SU-DHL-6 (cell line): ENCODE measurements around the gene CD47.

Experiments used
- H2AFZ ChIP-seq: fragments of 200-600 bp; sonication (generic); 2 replicates; pipeline ENCODE4 v1.6.1; 2014; ENCODE audit warnings: low read depth, mild to moderate bottlenecking, moderate library complexity, mixed read lengths, antibody characterized with exemption, low read length; ENCODE audit not compliant: severe bottlenecking
- H3F3A ChIP-seq: fragments of 200-600 bp; shearing (Covaris generic); 2 replicates; pipeline ENCODE4 v1.6.0; 2016; ENCODE audit warnings: antibody characterized with exemption, mild to moderate bottlenecking; ENCODE audit not compliant: insufficient read depth
- H3K27ac ChIP-seq: fragments of 200-600 bp; sonication (generic); 2 replicates; pipeline ENCODE4 v1.5.1; 2016; ENCODE audit warnings: low read depth, mild to moderate bottlenecking, low read length, moderate library complexity, mixed read lengths
- H3K27me3 ChIP-seq: fragments of 200-600 bp; sonication (generic), shearing (Covaris generic); 2 replicates; pipeline ENCODE4 v1.6.0; 2014; ENCODE audit warnings: mild to moderate bottlenecking, low read length
- H3K36me3 ChIP-seq: fragments of 200-600 bp; sonication (generic); 2 replicates; pipeline ENCODE4 v1.6.1; 2014; ENCODE audit warnings: mild to moderate bottlenecking, low read length, mixed read lengths
- H3K4me2 ChIP-seq: fragments of 300-600, 200-600 bp; shearing (Covaris generic), sonication (generic); 2 replicates; pipeline ENCODE4 v1.6.0; 2014; ENCODE audit warnings: low read length, low read depth, mild to moderate bottlenecking; ENCODE audit not compliant: poor library complexity, severe bottlenecking
- H3K4me3 ChIP-seq: fragments of 200-600 bp; sonication (generic); 2 replicates; pipeline ENCODE4 v1.5.1; 2014; ENCODE audit warnings: antibody characterized with exemption, low read length, mild to moderate bottlenecking, mixed read lengths; ENCODE audit not compliant: insufficient read depth, poor library complexity, severe bottlenecking
- H3K79me2 ChIP-seq: fragments of 200-600 bp; sonication (generic); 2 replicates; pipeline ENCODE4 v1.6.1; 2014; ENCODE audit warnings: mild to moderate bottlenecking, low read length, moderate library complexity; ENCODE audit not compliant: insufficient read depth
- H3K9ac ChIP-seq: fragments of 200-600 bp; sonication (generic); 2 replicates; pipeline ENCODE4 v1.7.0; 2014; ENCODE audit warnings: mild to moderate bottlenecking, low read length
- H3K9me2 ChIP-seq: fragments of 200-600 bp; sonication (generic); replicated peaks from 2 replicates; pipeline ENCODE4 v1.6.1; 2014; ENCODE audit warnings: low read length; ENCODE audit not compliant: insufficient read depth
- H3K9me3 ChIP-seq: fragments of 200-600 bp; sonication (generic); 2 replicates; pipeline ENCODE4 v1.6.1; 2014; ENCODE audit warnings: low read length, mixed read lengths; ENCODE audit not compliant: insufficient read depth
- H4K20me1 ChIP-seq: fragments of 200-600 bp; sonication (generic); 2 replicates; pipeline ENCODE4 v1.6.1; 2014; ENCODE audit warnings: low read depth, mild to moderate bottlenecking, antibody characterized with exemption, low read length, moderate library complexity, mixed read lengths
- CTCF ChIP-seq: fragments of 200-600 bp; sonication (generic); IDR thresholded peaks from one replicate; pipeline ENCODE4 v1.5.1; 2017; ENCODE audit warnings: antibody characterized with exemption, mild to moderate bottlenecking, low read length, moderate library complexity; ENCODE audit not compliant: insufficient read depth, poor library complexity, severe bottlenecking
- EZH2phosphoT487 ChIP-seq: fragments of 200-600 bp; sonication (generic), shearing (Covaris generic); conservative IDR thresholded peaks from 2 replicates; pipeline ENCODE4 v1.6.1; 2018; ENCODE audit warnings: mild to moderate bottlenecking, antibody characterized with exemption, low read length, moderate library complexity, mixed read lengths

CD47 gene

DNA sequence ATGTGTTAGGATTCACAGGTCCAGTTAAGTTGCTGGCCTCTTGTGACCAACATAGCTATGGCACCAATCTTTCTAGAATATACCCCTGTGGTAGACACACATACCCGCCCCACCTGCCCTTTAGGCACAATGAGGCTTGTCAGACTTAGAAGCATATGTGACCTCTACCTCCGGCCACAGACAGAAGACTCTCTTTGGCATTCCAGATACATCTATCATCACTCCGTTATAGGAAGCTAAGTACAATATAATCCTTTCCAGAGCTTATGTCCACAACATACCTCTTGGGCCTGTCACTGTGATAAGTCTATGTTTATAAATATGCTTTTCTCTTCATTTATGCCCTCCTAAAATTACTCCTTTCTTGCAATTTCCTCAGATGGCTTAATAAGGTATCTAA lies 39.8 kb downstream of the CD47 start:
- Histone ChIP-seq H3K36me3 (peaks cover 36% of the 10 kb centered on the region), H3K9me2 (no peaks in the 10 kb centered on the region), H2AFZ (no peak overlapping the region), H3F3A (0 out of 2 replicates have a peak, but pooled peaks cover 4% of the 10 kb centered on the region), H3K79me2 (0 out of 2 replicates have a peak, but pooled peaks cover 5% of the 10 kb centered on the region), H3K27me3 (no peaks in the 10 kb centered on the region), H3K4me3 (no peak overlapping the region), H4K20me1 (peaks cover 3% of the 10 kb centered on the region; the same call in 1 of the 2 replicates), H3K9ac (no peak overlapping the region), H3K27ac (no peak overlapping the region), H3K4me2 (no peak overlapping the region), H3K9me3 (no peaks in the 10 kb centered on the region)
- TF ChIP-seq EZH2phosphoT487: no peak
- no peak for TF ChIP-seq CTCF

DNA sequence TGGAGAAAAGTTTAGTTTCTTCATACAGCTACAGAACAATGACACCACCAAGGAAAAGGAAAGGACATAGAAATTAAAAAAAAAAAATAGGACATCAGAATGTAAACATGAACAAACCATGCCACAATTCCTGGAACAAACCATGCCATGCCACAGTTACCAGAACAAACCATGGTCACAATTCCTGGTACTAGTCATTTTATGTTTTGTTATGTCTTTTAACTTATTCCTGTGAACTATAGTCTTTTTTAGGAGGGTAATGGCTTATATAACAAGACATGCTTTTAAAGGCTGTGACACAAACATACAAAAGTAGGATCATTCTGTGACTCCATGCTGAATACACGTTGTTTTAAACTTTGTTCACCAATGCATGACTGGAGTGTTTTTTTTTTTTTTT lies 42.8 kb downstream of the CD47 start:
- H3K27me3 ChIP-seq: no peaks in the 10 kb centered on the region

DNA sequence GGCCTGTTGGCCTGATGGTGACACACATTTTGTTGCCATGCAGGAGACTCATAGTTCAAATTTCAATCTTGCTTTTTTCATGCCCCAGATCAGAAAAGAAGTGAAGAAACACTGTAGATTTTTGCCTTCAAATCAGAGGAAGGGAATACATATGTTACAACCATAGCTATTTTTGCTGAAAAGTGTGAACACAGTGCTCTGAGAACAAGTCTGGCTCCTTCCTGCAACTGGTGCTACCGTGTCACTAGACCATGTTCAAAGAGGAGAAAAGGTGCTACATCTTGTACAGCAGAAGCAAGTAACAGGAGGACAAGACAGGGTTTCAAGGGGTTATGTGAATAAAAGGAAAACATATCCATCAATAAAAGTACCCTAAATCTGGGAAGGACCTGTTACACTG lies 44.6 kb downstream of the CD47 start:
- H3K27me3 ChIP-seq: no peaks in the 10 kb centered on the region
- H3F3A ChIP-seq: no peaks in the 10 kb centered on the region
- no peak overlapping the region for H3K4me3 ChIP-seq
- H3K27ac ChIP-seq: no peak overlapping the region
- H3K9ac ChIP-seq: no peak overlapping the region
- H3K79me2 ChIP-seq: no peaks in the 10 kb centered on the region
- TF ChIP-seq EZH2phosphoT487 (no peak), CTCF (no peak)
- no peaks in the 10 kb centered on the region for H4K20me1 ChIP-seq
- H3K9me3 ChIP-seq: no peaks in the 10 kb centered on the region
- no peaks in the 10 kb centered on the region for H3K9me2 ChIP-seq
- peaks cover 16% of the 10 kb centered on the region; the same call in 1 of the 2 replicates for H3K36me3 ChIP-seq
- H3K4me2 ChIP-seq: no peak overlapping the region
- H2AFZ ChIP-seq: no peak overlapping the region

More for the DNA sequence above, 42.8 kb downstream of the CD47 start:
- H2AFZ ChIP-seq: no peak overlapping the region
- no peak overlapping the region for H3K4me2 ChIP-seq
- no peaks in the 10 kb centered on the region for H3K9me2 ChIP-seq
- H3K4me3 ChIP-seq: no peak overlapping the region
- no peak overlapping the region for H3K9ac ChIP-seq
- H3K27ac ChIP-seq: no peak overlapping the region
- no peaks in the 10 kb centered on the region for H3K79me2 ChIP-seq
- H3K36me3 ChIP-seq: peaks cover 22% of the 10 kb centered on the region; the same call in 1 of the 2 replicates
- no peaks in the 10 kb centered on the region for H4K20me1 ChIP-seq
- TF ChIP-seq EZH2phosphoT487 (no peak), CTCF (no peak)
- H3F3A ChIP-seq: no peaks in the 10 kb centered on the region
- H3K9me3 ChIP-seq: no peaks in the 10 kb centered on the region

DNA sequence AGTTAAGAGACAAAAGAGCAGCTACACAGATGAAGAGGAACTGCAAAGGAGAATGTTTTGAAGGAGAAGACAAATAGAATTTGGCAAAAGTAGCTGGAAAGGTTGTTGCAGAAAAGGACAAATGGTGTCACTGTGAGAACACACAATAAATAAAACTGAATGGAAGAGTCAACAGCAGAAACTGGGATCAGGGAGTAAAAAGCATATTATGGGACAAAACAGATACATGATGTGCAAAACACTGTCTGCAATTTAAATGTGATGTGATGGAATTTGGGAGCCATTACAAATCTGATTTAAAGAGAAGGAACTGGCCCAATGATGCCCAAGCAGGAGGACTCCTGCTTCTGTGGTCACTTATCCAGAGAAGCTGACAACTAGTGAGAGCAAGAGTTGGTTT lies 46.1 kb downstream of the CD47 start:
- no peaks in the 10 kb centered on the region for H3K9me3 ChIP-seq
- no peak overlapping the region for H2AFZ ChIP-seq
- no peak overlapping the region for H3K9ac ChIP-seq
- H3K27ac ChIP-seq: no peak overlapping the region
- no peaks in the 10 kb centered on the region for H3K9me2 ChIP-seq
- TF ChIP-seq EZH2phosphoT487 (no peak), CTCF (no peak)
- H3K4me2 ChIP-seq: no peak overlapping the region
- no peaks in the 10 kb centered on the region for H4K20me1 ChIP-seq
- no peaks in the 10 kb centered on the region for H3K79me2 ChIP-seq
- H3F3A ChIP-seq: no peaks in the 10 kb centered on the region
- no peaks in the 10 kb centered on the region for H3K27me3 ChIP-seq
- H3K36me3 ChIP-seq: peaks cover 14% of the 10 kb centered on the region; the same call in 1 of the 2 replicates
- H3K4me3 ChIP-seq: no peak overlapping the region
